HEK293 (cell line): ENCODE data around the gene CSF2.

ENCODE experiments used
- CTCF ChIA-PET: fragments of 350-600 bp; formaldehyde crosslinking; extraction: SDS; loops from one replicate; lab custom pipeline; 2021; ENCODE audit warnings: antibody characterized with exemption; lab: Yijun Ruan, JAX
- POLR2A ChIA-PET: fragments of 300-600 bp; formaldehyde crosslinking; extraction: SDS; loops from one replicate; lab custom pipeline; 2020; ENCODE audit warnings: antibody characterized with exemption, inconsistent platforms; lab: Yijun Ruan, JAX
- H3K27ac ChIP-seq: fragments of 200-500 bp; sonication (Bioruptor generic); 2 replicates; pipeline ENCODE4 v1.5.1; 2014; ENCODE audit warnings: low read depth, low read length, control low read depth, inconsistent platforms; ENCODE audit errors: extremely low read depth
- H3K36me3 ChIP-seq, 2 experiments: fragments of 200-500 bp in 1 of 2; sonication (Bioruptor generic) in 1 of 2; 1 replicate in 1 of 2; 2 replicates in 1 of 2; pipeline ENCODE4 v1.5.1; 2014 to 2017; ENCODE audit warnings: inconsistent platforms in 2 of 2, low read length in 2 of 2; ENCODE audit not compliant: control insufficient read depth in 2 of 2, insufficient read depth in 1 of 2
- H3K4me1 ChIP-seq: fragments of 200-500 bp; sonication (Bioruptor generic); 2 replicates; pipeline ENCODE4 v1.5.1; 2014; ENCODE audit warnings: mild to moderate bottlenecking, low read length, inconsistent platforms; ENCODE audit not compliant: control insufficient read depth, insufficient read depth
- H3K4me3 ChIP-seq: 2 replicates; pipeline ENCODE4 v1.5.1; 2011; ENCODE audit warnings: low read depth, mild to moderate bottlenecking, control low read depth, low read length, moderate library complexity
- H3K9me3 ChIP-seq: fragments of 200-500 bp; sonication (Bioruptor generic); 2 replicates; pipeline ENCODE4 v1.5.1; 2014; ENCODE audit warnings: low read depth, low read length, inconsistent platforms; ENCODE audit not compliant: control insufficient read depth, insufficient read depth
- ATF2 ChIP-seq: fragments of 450-650 bp; formaldehyde crosslinking; IDR thresholded peaks from 2 replicates; pipeline ENCODE4 v1.5.1; 2016; ENCODE audit warnings: missing biosample characterization, missing genetic modification characterization, low read depth
- KLF9 ChIP-seq: fragments of 450-650 bp; formaldehyde crosslinking; IDR thresholded peaks from 2 replicates; pipeline ENCODE4 v1.5.1; 2016; ENCODE audit warnings: missing biosample characterization, missing genetic modification characterization, low read depth
- MEIS1 ChIP-seq: sonication (generic); formaldehyde crosslinking; IDR thresholded peaks from 2 replicates; pipeline ENCODE4 v1.8.1; 2022; ENCODE audit warnings: missing genetic modification reagents, mild to moderate bottlenecking, borderline replicate concordance
- MYNN ChIP-seq: fragments of 450-650 bp; formaldehyde crosslinking; IDR thresholded peaks from 2 replicates; pipeline ENCODE4 v1.5.1; 2016; ENCODE audit warnings: missing biosample characterization, missing genetic modification characterization, borderline replicate concordance
- PBX3 ChIP-seq: sonication (generic); formaldehyde crosslinking; IDR thresholded peaks from 2 replicates; pipeline ENCODE4 v1.8.1; 2022; ENCODE audit warnings: mild to moderate bottlenecking, moderate library complexity, missing genetic modification reagents
- PRDM1 ChIP-seq: fragments of 450-650 bp; formaldehyde crosslinking; IDR thresholded peaks from 2 replicates; pipeline ENCODE4; 2016; ENCODE audit warnings: missing biosample characterization, missing genetic modification characterization
- ZBTB21 ChIP-seq: fragments of 450-650 bp; formaldehyde crosslinking; IDR thresholded peaks from 2 replicates; pipeline ENCODE4 v1.5.1; 2017; ENCODE audit warnings: missing biosample characterization, missing genetic modification characterization
- ZNF138 ChIP-seq: fragments of 450-650 bp; formaldehyde crosslinking; IDR thresholded peaks from 2 replicates; pipeline ENCODE4 v1.5.1; 2016; ENCODE audit warnings: missing biosample characterization, missing genetic modification characterization, borderline replicate concordance
- ZNF18 ChIP-seq: fragments of 450-650 bp; formaldehyde crosslinking; IDR thresholded peaks from 2 replicates; pipeline ENCODE4 v1.5.1; 2016; ENCODE audit warnings: missing biosample characterization, missing genetic modification characterization
- ZNF19 ChIP-seq: fragments of 450-650 bp; formaldehyde crosslinking; IDR thresholded peaks from 2 replicates; pipeline ENCODE4; 2016; ENCODE audit warnings: missing biosample characterization, missing genetic modification characterization, low read depth
- ZNF211 ChIP-seq: fragments of 450-650 bp; formaldehyde crosslinking; IDR thresholded peaks from 2 replicates; pipeline ENCODE4 v1.5.1; 2016; ENCODE audit warnings: low read depth, missing biosample characterization, missing genetic modification characterization
- ZNF366 ChIP-seq: fragments of 450-650 bp; formaldehyde crosslinking; conservative IDR thresholded peaks from 2 replicates; pipeline ENCODE4 v1.5.1; 2016; ENCODE audit warnings: missing biosample characterization, missing genetic modification characterization
- ZNF391 ChIP-seq: fragments of 450-650 bp; formaldehyde crosslinking; IDR thresholded peaks from 2 replicates; pipeline ENCODE4 v1.5.1; 2016; ENCODE audit warnings: low read depth, missing biosample characterization, missing genetic modification characterization, borderline replicate concordance
- ZNF423 ChIP-seq: fragments of 450-650 bp; formaldehyde crosslinking; IDR thresholded peaks from 2 replicates; pipeline ENCODE4 v1.5.1; 2016; ENCODE audit warnings: missing biosample characterization, missing genetic modification characterization
- ZNF529 ChIP-seq: fragments of 450-650 bp; formaldehyde crosslinking; IDR thresholded peaks from 2 replicates; pipeline ENCODE4 v1.5.1; 2017; ENCODE audit warnings: missing genetic modification characterization, missing biosample characterization; ENCODE audit not compliant: insufficient replicate concordance
- ZNF571 ChIP-seq: fragments of 450-650 bp; formaldehyde crosslinking; IDR thresholded peaks from 2 replicates; pipeline ENCODE4 v1.5.0; 2017; ENCODE audit warnings: missing biosample characterization, missing genetic modification characterization
- ZNF585B ChIP-seq: fragments of 450-650 bp; formaldehyde crosslinking; IDR thresholded peaks from 2 replicates; pipeline ENCODE4 v1.5.1; 2016; ENCODE audit warnings: missing biosample characterization, missing genetic modification characterization
- ZNF837 ChIP-seq: fragments of 450-650 bp; formaldehyde crosslinking; IDR thresholded peaks from 2 replicates; pipeline ENCODE4 v1.5.1; 2016; ENCODE audit warnings: missing biosample characterization, missing genetic modification characterization
- ZSCAN16 ChIP-seq: fragments of 450-650 bp; formaldehyde crosslinking; IDR thresholded peaks from 2 replicates; pipeline ENCODE4 v1.5.1; 2016; ENCODE audit warnings: missing biosample characterization, missing genetic modification characterization

Gene CSF2

GRCh38 chr5:132029609-132030330, 43.8 kb upstream of the CSF2 start:
- no peak overlapping the region for H3K4me3 ChIP-seq
- ChIA-PET CTCF (interaction anchor here (0.7 kb wide), 2 partner anchors 75 to 675 kb away, joined by 3 to 4 read pairs; no protein-coding TSS in a partner anchor), POLR2A (no interaction called here)
- H3K9me3 ChIP-seq = no peaks in the 10 kb centered on the region
- no peaks in the 10 kb centered on the region for H3K4me1 ChIP-seq
- no peaks in the 10 kb centered on the region for H3K36me3 ChIP-seq
- no peak overlapping the region for H3K27ac ChIP-seq
- TF ChIP-seq PRDM1 (tag by site-specific recombination) (peak; percentile 97), ZNF837 (tag by site-specific recombination) (no peak), ZNF571 (tag by site-specific recombination) (no peak), KLF9 (tag by site-specific recombination) (no peak), ZNF366 (peak; percentile 51), ZNF138 (tag by site-specific recombination) (no peak), ZSCAN16 (tag by site-specific recombination) (no peak), ATF2 (tag by site-specific recombination) (no peak), MEIS1 (CRISPR knock-in tag) (no peak), MYNN (tag by site-specific recombination) (no peak), ZNF529 (tag by site-specific recombination) (no peak), ZNF19 (tag by site-specific recombination) (no peak), ZBTB21 (tag by site-specific recombination) (no peak)

- H3K4me3 ChIP-seq = no peak overlapping the region
- no peaks in the 10 kb centered on the region for H3K9me3 ChIP-seq
- H3K4me1 ChIP-seq = no peaks in the 10 kb centered on the region
- CTCF ChIA-PET = no interaction called here
- TF ChIP-seq ZNF391 (no peak), ZNF585B (tag by site-specific recombination) (no peak)
- POLR2A ChIA-PET = no interaction called here
- no peak overlapping the region for H3K27ac ChIP-seq
- H3K36me3 ChIP-seq = no peaks in the 10 kb centered on the region
Measured at GRCh38 chr5:132030610-132031009, 43.0 kb upstream of the CSF2 start.

GRCh38 chr5:132032196-132032595, 41.4 kb upstream of the CSF2 start:
- TF ChIP-seq ZNF837 (tag by site-specific recombination) (no peak), PBX3 (no peak), ZNF211 (no peak), ZNF423 (tag by site-specific recombination) (no peak), ZNF18 (tag by site-specific recombination) (no peak)
- Histone ChIP-seq H3K4me1 (no peaks in the 10 kb centered on the region), H3K4me3 (no peak overlapping the region), H3K27ac (no peak overlapping the region), H3K9me3 (no peaks in the 10 kb centered on the region), H3K36me3 (no peaks in the 10 kb centered on the region)
- ChIA-PET POLR2A (no interaction called here), CTCF (no interaction called here)
